IMR-90 (cell line): ENCODE measurements around the gene THBS4. TPM values are rescaled to one million over a fixed set of nuclear protein-coding genes. Genes with fewer than 3 reads are reported as not detected.

ENCODE experiments used
- ATAC-seq: fragments of 200-7000 bp; cut with Tn5 transposase; 2 replicates; pipeline ENCODE4 v1.9.1; 2020; ENCODE audit warnings: low read depth, mild to moderate bottlenecking, moderate library complexity
- BruUV-seq: library from RNA; stranded (reverse); fragments of 400-500 nt; replicated peaks from 2 replicates; lab custom pipeline; 2021; lab: Mats Ljungman, UMichigan
- CTCF ChIA-PET: fragments of 300-600 bp; formaldehyde crosslinking; extraction: SDS; loops from one replicate; lab custom pipeline; 2021; ENCODE audit warnings: antibody characterized with exemption; lab: Yijun Ruan, JAX
- POLR2A ChIA-PET: fragments of 300-600 bp; sonication (Branson Sonifier 250); formaldehyde crosslinking; loops from one replicate; lab custom pipeline; 2022; ENCODE audit warnings: antibody characterized with exemption; ENCODE audit not compliant: unreplicated experiment; lab: Charles Lee
- DNase-seq: peaks from one replicate; pipeline ENCODE4 v3.0.0; 2013
- H2AFZ ChIP-seq: replicated peaks from 2 replicates; pipeline ENCODE3; 2013; ENCODE audit warnings: low read length, mild to moderate bottlenecking; ENCODE audit not compliant: poor library complexity
- H2AK5ac ChIP-seq: 2 replicates; pipeline ENCODE4 v1.6.1; 2013; ENCODE audit warnings: low read depth, low read length, inconsistent platforms
- H2AK9ac ChIP-seq: replicated peaks from 2 replicates; pipeline ENCODE3; 2013; ENCODE audit warnings: mild to moderate bottlenecking, low read depth, low read length, moderate library complexity; ENCODE audit not compliant: poor library complexity
- H2BK120ac ChIP-seq: 2 replicates; pipeline ENCODE4 v1.6.1; 2013; ENCODE audit warnings: low read depth, low read length, inconsistent platforms
- H2BK15ac ChIP-seq: 3 replicates; pipeline ENCODE4 v1.6.1; 2013; ENCODE audit warnings: low read depth, low read length, inconsistent platforms
- H2BK20ac ChIP-seq: 2 replicates; pipeline ENCODE4 v1.6.1; 2013; ENCODE audit warnings: low read depth, mild to moderate bottlenecking, inconsistent platforms, low read length, moderate library complexity
- H2BK5ac ChIP-seq: 2 replicates; pipeline ENCODE4 v1.6.1; 2013; ENCODE audit warnings: mild to moderate bottlenecking, low read depth, low read length, inconsistent platforms; ENCODE audit not compliant: poor library complexity, severe bottlenecking
- H3K14ac ChIP-seq: replicated peaks from 2 replicates; pipeline ENCODE4 v1.6.1; 2013; ENCODE audit warnings: low read depth, low read length, inconsistent platforms
- H3K18ac ChIP-seq: 2 replicates; pipeline ENCODE4 v1.6.1; 2013; ENCODE audit warnings: low read depth, low read length, control low read depth
- H3K23ac ChIP-seq: 2 replicates; pipeline ENCODE4 v1.6.1; 2013; ENCODE audit warnings: low read depth, low read length, inconsistent platforms
- H3K27ac ChIP-seq: 2 replicates; pipeline ENCODE4 v1.5.1; 2013; ENCODE audit warnings: mild to moderate bottlenecking, control low read depth, low read length; ENCODE audit not compliant: insufficient read depth
- H3K27me3 ChIP-seq: 2 replicates; pipeline ENCODE4 v1.6.1; 2013; ENCODE audit warnings: low read length; ENCODE audit not compliant: control insufficient read depth, insufficient read depth
- H3K36me3 ChIP-seq: 2 replicates; pipeline ENCODE4 v1.6.1; 2013; ENCODE audit warnings: low read length, mixed read lengths; ENCODE audit not compliant: control insufficient read depth, insufficient read depth
- H3K4ac ChIP-seq: 2 replicates; pipeline ENCODE4 v1.6.1; 2013; ENCODE audit warnings: low read depth, low read length, inconsistent platforms
- H3K4me1 ChIP-seq: 2 replicates; pipeline ENCODE4 v1.6.1; 2013; ENCODE audit warnings: low read length, mixed read lengths; ENCODE audit not compliant: control insufficient read depth, insufficient read depth
- H3K4me2 ChIP-seq: 2 replicates; pipeline ENCODE4 v1.6.1; 2013; ENCODE audit warnings: low read depth, mild to moderate bottlenecking, control low read depth, low read length, moderate library complexity
- H3K4me3 ChIP-seq: 2 replicates; pipeline ENCODE4 v1.5.1; 2013; ENCODE audit warnings: low read depth, mild to moderate bottlenecking, control low read depth, low read length, moderate library complexity; ENCODE audit not compliant: insufficient read depth
- H3K56ac ChIP-seq: 2 replicates; pipeline ENCODE4 v1.6.1; 2013; ENCODE audit warnings: low read length, inconsistent platforms; ENCODE audit not compliant: insufficient read depth; ENCODE audit errors: extremely low read depth
- H3K79me1 ChIP-seq, 2 experiments: 2 replicates each; pipeline ENCODE4 v1.6.1; 2013; ENCODE audit warnings: low read length in 2 of 2, inconsistent platforms in 1 of 2, low read depth in 1 of 2
- H3K9ac ChIP-seq: 2 replicates; pipeline ENCODE4 v1.6.1; 2013; ENCODE audit warnings: low read depth, low read length, control low read depth
- H3K9me1 ChIP-seq: 2 replicates; pipeline ENCODE4 v1.6.1; 2013; ENCODE audit warnings: low read length, inconsistent platforms; ENCODE audit not compliant: insufficient read depth
- H3K9me3 ChIP-seq: 2 replicates; pipeline ENCODE4 v1.6.1; 2013; ENCODE audit warnings: low read length; ENCODE audit not compliant: control insufficient read depth, insufficient read depth
- H4K20me1 ChIP-seq: 2 replicates; pipeline ENCODE4 v1.6.1; 2013; ENCODE audit warnings: low read length, inconsistent platforms; ENCODE audit not compliant: insufficient read depth
- H4K5ac ChIP-seq: 2 replicates; pipeline ENCODE4 v1.6.1; 2013; ENCODE audit warnings: mild to moderate bottlenecking, low read depth, low read length, control low read depth
- H4K8ac ChIP-seq, 2 experiments: 2 replicates each; pipeline ENCODE4 v1.6.1; 2013; ENCODE audit warnings: low read depth in 2 of 2, low read length in 2 of 2, control low read depth in 1 of 2, inconsistent platforms in 1 of 2
- H4K91ac ChIP-seq: 2 replicates; pipeline ENCODE4 v1.6.1; 2013; ENCODE audit warnings: low read depth, low read length, inconsistent platforms; ENCODE audit not compliant: insufficient read depth
- CEBPB ChIP-seq: IDR thresholded peaks from 2 replicates; pipeline ENCODE4 v1.6.1; 2012; ENCODE audit warnings: low read depth, low read length, improper control_type of control experiment
- CHD1 ChIP-seq: IDR thresholded peaks from 2 replicates; pipeline ENCODE4 v1.6.1; 2012; ENCODE audit warnings: low read depth, low read length, improper control_type of control experiment
- CTCF ChIP-seq: conservative IDR thresholded peaks from 2 replicates; pipeline ENCODE4 v1.5.1; 2012; ENCODE audit warnings: mild to moderate bottlenecking, low read depth, low read length, improper control_type of control experiment
- FOS ChIP-seq: fragments of 150-350 bp; IDR thresholded peaks from 2 replicates; pipeline ENCODE4 v1.6.1; 2016; ENCODE audit warnings: low read depth, low read length
- MAFK ChIP-seq: IDR thresholded peaks from 2 replicates; pipeline ENCODE4 v1.6.1; 2012; ENCODE audit warnings: low read depth, low read length, improper control_type of control experiment
- MAZ ChIP-seq: IDR thresholded peaks from 2 replicates; pipeline ENCODE4 v1.6.1; 2012; ENCODE audit warnings: low read depth, mild to moderate bottlenecking, low read length, improper control_type of control experiment, moderate library complexity, borderline replicate concordance
- MXI1 ChIP-seq: IDR thresholded peaks from 2 replicates; pipeline ENCODE4 v1.6.1; 2012; ENCODE audit warnings: low read depth, mild to moderate bottlenecking, low read length, moderate library complexity, borderline replicate concordance
- NFE2L2 ChIP-seq: fragments of 150-350 bp; IDR thresholded peaks from 2 replicates; pipeline ENCODE4 v1.6.1; 2016; ENCODE audit warnings: low read depth, mild to moderate bottlenecking, low read length
- POLR2A ChIP-seq: IDR thresholded peaks from 2 replicates; pipeline ENCODE4 v1.6.1; 2012; ENCODE audit warnings: mild to moderate bottlenecking, low read depth, low read length
- RAD21 ChIP-seq: IDR thresholded peaks from 2 replicates; pipeline ENCODE4 v1.6.1; 2012; ENCODE audit warnings: low read length, improper control_type of control experiment
- RCOR1 ChIP-seq: IDR thresholded peaks from 2 replicates; pipeline ENCODE4 v1.6.1; 2012; ENCODE audit warnings: mild to moderate bottlenecking, low read length, improper control_type of control experiment; ENCODE audit not compliant: insufficient replicate concordance
- SMC3 ChIP-seq: fragments of 150-350 bp; IDR thresholded peaks from 2 replicates; pipeline ENCODE4 v1.6.1; 2016; ENCODE audit warnings: low read depth, mild to moderate bottlenecking, antibody characterized with exemption, low read length, moderate library complexity
- WGBS, 2 experiments: methylation state at CpG; one replicate each; pipeline versions ENCODE4 v1.1.5 to v1.1.7; 2013; ENCODE audit warnings: missing lambda C conversion rate in 2 of 2; ENCODE audit not compliant: insufficient read length in 1 of 2; ENCODE audit errors: extremely low coverage in 2 of 2; 5-methylcytosine and 5-hydroxymethylcytosine counted together
- dilution Hi-C: fragments of 300-500 bp; cut with HindIII; formaldehyde crosslinking; loops from one replicate; pipeline ENCODE4 v1.14.3; 2018; ENCODE audit warnings: low sequenced_read_pairs; ENCODE audit not compliant: unreplicated experiment
- in situ Hi-C: fragments of 300-500 bp; cut with MboI; formaldehyde crosslinking; loops from 3 replicates; pipeline ENCODE4 v1.14.3; 2019; ENCODE audit warnings: low sequenced_read_pairs, inconsistent platforms, mixed read lengths
- intact Hi-C: fragments of 100-400 bp; cut with micrococcal nuclease; formaldehyde crosslinking; loops from 2 replicates; pipeline ENCODE4 v1.10.0; 2022
- polyA plus RNA-seq, 3 experiments: library from polyadenylated mRNA; depleted of rRNA; stranded (reverse); fragments of >200 nt; gene quantifications; 2 replicates each; pipeline ENCODE4 v1.2.3, GENCODE V29; 2012; ENCODE audit warnings: low replicate concordance in 1 of 3
- total RNA-seq: library from RNA; depleted of rRNA; stranded (reverse); fragments of >200 nt; gene quantifications from 2 replicates; pipeline ENCODE4 v1.2.3, GENCODE V29; 2012
- TF ChIP-seq, protein P1 (sequence below): fragments of 150-350 bp; IDR thresholded peaks from 2 replicates; pipeline ENCODE4 v1.6.1; 2017; ENCODE audit warnings: mild to moderate bottlenecking, antibody characterized with exemption, low read length, low read depth
- TF ChIP-seq, protein P2 (sequence below): fragments of 150-350 bp; IDR thresholded peaks from 2 replicates; pipeline ENCODE4 v1.6.1; 2016; ENCODE audit warnings: low read depth, mild to moderate bottlenecking, low read length, moderate library complexity, borderline replicate concordance

Gene THBS4
- total and polyA plus RNA-seq, 2 of the 4 experiments (the other 2 are of a cell fraction), result 0.90 to 0.92 TPM

- no peak overlapping the region for H3K56ac ChIP-seq
- H2BK15ac ChIP-seq, result no peak overlapping the region
- no peak overlapping the region for H2BK20ac ChIP-seq
- no peak overlapping the region for H2AFZ ChIP-seq
- H3K14ac ChIP-seq, result no peak overlapping the region
- H3K4me3 ChIP-seq, result no peak overlapping the region
- no peak overlapping the region for H3K23ac ChIP-seq
- no peaks in the 10 kb centered on the region for H3K9me3 ChIP-seq
- H4K20me1 ChIP-seq, result no peaks in the 10 kb centered on the region
- H3K27me3 ChIP-seq, result peaks cover 3% of the 10 kb centered on the region; the same call in 1 of the 2 replicates
- no peak overlapping the region for H3K9ac ChIP-seq
- no peak overlapping the region for H3K4me2 ChIP-seq
- no peak overlapping the region for H2BK120ac ChIP-seq
- no peak overlapping the region for H4K91ac ChIP-seq
- no TSS peak for BruUV-seq
- H4K8ac ChIP-seq, result no peak overlapping the region
- in situ Hi-C loops, result no loop called here
- H2AK9ac ChIP-seq, result no peak overlapping the region
- dilution Hi-C loops, result no loop called here
- no peaks in the 10 kb centered on the region for H3K79me1 ChIP-seq
- no peak overlapping the region for H4K5ac ChIP-seq
- no peak overlapping the region for H3K27ac ChIP-seq
- intact Hi-C loops, result no loop called here
- peak; percentile 29 for DNase-seq
- H2AK5ac ChIP-seq, result no peak overlapping the region
- no peak overlapping the region for H3K4ac ChIP-seq
- H3K18ac ChIP-seq, result no peak overlapping the region
- H3K4me1 ChIP-seq, result peaks cover 2% of the 10 kb centered on the region; the same call in 1 of the 2 replicates
- POLR2A ChIA-PET, result no interaction called here
- H3K36me3 ChIP-seq, result no peaks in the 10 kb centered on the region
- 80% methylated on average over 1 of the region's 10 CpGs; no CpG with 5 or more reads in 1 of the 2 experiments for WGBS, 2 experiments
- H2BK5ac ChIP-seq, result no peak overlapping the region
- no peak for ATAC-seq
- CTCF ChIA-PET, result interaction anchor here (0.7 kb wide), 1 partner anchor 1219 kb away, joined by 3 read pairs; no protein-coding TSS in a partner anchor
- peaks cover 2% of the 10 kb centered on the region; the same call in 1 of the 2 replicates for H3K9me1 ChIP-seq
- no peak for TF ChIP-seq RAD21
- TF ChIP-seq POLR2A, result no peak
- no peak for TF ChIP-seq CTCF
- TF ChIP-seq, protein P1, sequence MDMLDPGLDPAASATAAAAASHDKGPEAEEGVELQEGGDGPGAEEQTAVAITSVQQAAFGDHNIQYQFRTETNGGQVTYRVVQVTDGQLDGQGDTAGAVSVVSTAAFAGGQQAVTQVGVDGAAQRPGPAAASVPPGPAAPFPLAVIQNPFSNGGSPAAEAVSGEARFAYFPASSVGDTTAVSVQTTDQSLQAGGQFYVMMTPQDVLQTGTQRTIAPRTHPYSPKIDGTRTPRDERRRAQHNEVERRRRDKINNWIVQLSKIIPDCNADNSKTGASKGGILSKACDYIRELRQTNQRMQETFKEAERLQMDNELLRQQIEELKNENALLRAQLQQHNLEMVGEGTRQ, result no peak
- no peak for TF ChIP-seq CHD1
- TF ChIP-seq MAZ, result no peak
- TF ChIP-seq NFE2L2, result no peak
- no peak for TF ChIP-seq CEBPB
- no peak for TF ChIP-seq FOS
- no peak for TF ChIP-seq MXI1
- TF ChIP-seq SMC3, result no peak
- TF ChIP-seq, protein P2, sequence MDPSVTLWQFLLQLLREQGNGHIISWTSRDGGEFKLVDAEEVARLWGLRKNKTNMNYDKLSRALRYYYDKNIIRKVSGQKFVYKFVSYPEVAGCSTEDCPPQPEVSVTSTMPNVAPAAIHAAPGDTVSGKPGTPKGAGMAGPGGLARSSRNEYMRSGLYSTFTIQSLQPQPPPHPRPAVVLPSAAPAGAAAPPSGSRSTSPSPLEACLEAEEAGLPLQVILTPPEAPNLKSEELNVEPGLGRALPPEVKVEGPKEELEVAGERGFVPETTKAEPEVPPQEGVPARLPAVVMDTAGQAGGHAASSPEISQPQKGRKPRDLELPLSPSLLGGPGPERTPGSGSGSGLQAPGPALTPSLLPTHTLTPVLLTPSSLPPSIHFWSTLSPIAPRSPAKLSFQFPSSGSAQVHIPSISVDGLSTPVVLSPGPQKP, result no peak
- TF ChIP-seq RCOR1, result no peak
- no peak for TF ChIP-seq MAFK
Observed at GRCh38 chr5:80072103-80073073, 37.2 kb downstream of the THBS4 start.
